ENCODE measurements around the gene MAD2L1BP. TPM values are rescaled to one million over a fixed set of nuclear protein-coding genes. Genes with fewer than 3 reads are reported as not detected.
A peak's percentile ranks its signal among the peaks of the same experiment; 100 is the strongest.

MAD2L1BP gene
- total and polyA plus RNA-seq, 2 of the 13 experiments (the other 11 are each of a cell fraction or from before 2014, with no cell fraction given), result 54.2 to 55.5 TPM

DNA sequence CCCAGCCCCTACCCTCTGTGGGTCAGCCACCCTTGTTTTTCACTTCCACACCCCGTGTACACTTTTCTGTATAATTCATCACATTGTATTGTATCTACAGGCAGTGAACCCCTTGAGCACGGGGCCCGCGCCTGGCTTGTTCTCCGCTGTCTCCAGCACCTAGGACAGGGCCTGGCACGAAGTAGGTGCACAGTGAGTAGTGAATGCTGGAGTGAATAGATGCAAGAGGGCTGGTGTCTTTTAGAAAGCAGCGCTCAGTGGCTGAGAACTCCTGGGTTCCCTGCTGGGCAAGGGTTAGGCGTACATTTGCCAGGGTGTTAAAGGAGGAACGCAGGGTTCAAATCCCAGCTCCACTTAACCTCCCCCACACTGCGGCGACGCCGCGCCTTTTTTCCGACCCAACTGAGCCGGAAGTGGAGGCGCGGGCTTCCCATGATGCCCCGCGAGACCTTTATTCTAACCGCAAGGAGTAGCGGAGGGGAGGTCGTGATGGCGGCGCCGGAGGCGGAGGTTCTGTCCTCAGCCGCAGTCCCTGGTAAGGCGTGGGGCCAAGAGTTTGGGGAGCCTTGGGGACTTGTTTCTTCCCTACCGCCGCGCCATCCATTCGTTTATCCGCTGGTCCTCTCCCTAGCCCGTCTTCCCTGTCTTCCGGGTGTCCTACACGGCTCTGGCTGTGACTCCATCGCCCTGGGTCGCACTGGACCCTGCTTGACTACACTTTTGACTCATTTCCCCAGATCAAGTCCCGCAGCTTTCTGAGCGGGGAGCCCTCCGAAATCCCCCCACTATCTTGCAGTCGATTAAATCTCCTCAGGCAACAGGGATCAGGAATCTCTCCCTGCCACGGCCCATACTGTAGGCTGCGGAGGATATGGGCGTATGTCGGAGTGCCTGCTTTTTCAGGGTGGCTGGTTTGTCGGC, at the start of gene MAD2L1BP (continued):
- TF ChIP-seq ADNP (CRISPR knock-in tag; IDR thresholded peaks at IDR 0.05) (0 out of 2 replicates have a peak, but pooled peaks have one; percentile 24), ZNF674 (CRISPR knock-in tag; IDR thresholded peaks at IDR 0.05; ENCODE audit: low read depth) (no peak), ZNF549 (CRISPR knock-in tag; IDR thresholded peaks at IDR 0.05) (no peak), ZNF143 (CRISPR knock-in tag; IDR thresholded peaks at IDR 0.05) (peak; percentile 95), HNRNPH1 (optimal IDR thresholded peaks at IDR 0.05; ENCODE audit: low read depth, low read length) (no peak), TMF1 (CRISPR knock-in tag; IDR thresholded peaks at IDR 0.05; ENCODE audit: low read depth) (peak; percentile 48; the same call in 1 of the 2 replicates), KLF11 (CRISPR knock-in tag; IDR thresholded peaks at IDR 0.05) (0 out of 2 replicates have a peak, but pooled peaks have one; percentile 72), NFIC (IDR thresholded peaks at IDR 0.05; ENCODE audit: low read length) (peak; percentile 38; the same call in 1 of the 2 replicates), DMAP1 (CRISPR knock-in tag; IDR thresholded peaks at IDR 0.05) (peak; percentile 96), MYC (CRISPR knock-in tag; IDR thresholded peaks at IDR 0.05; ENCODE audit: borderline replicate concordance) (peak; percentile 86; the same call in 1 of the 2 replicates), MATR3 (CRISPR knock-in tag; IDR thresholded peaks at IDR 0.05) (no peak), RFX5 (IDR thresholded peaks at IDR 0.05; ENCODE audit: low read depth, low read length) (no peak), ZNF788 (CRISPR knock-in tag; IDR thresholded peaks at IDR 0.05; ENCODE audit: borderline replicate concordance) (peak; percentile 95), RARG (CRISPR knock-in tag; IDR thresholded peaks at IDR 0.05; ENCODE audit: low read depth) (no peak)
- TF ChIP-seq, protein P1, sequence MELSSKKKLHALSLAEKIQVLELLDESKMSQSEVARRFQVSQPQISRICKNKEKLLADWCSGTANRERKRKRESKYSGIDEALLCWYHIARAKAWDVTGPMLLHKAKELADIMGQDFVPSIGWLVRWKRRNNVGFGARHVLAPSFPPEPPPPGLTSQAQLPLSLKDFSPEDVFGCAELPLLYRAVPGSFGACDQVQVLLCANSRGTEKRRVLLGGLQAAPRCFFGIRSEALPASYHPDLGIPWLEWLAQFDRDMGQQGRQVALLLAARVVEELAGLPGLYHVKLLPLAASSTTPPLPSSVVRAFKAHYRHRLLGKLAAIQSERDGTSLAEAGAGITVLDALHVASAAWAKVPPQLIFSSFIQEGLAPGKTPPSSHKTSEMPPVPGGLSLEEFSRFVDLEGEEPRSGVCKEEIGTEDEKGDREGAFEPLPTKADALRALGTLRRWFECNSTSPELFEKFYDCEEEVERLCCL (CRISPR knock-in tag; IDR thresholded peaks at IDR 0.05; ENCODE audit: borderline replicate concordance), result no peak
- TF ChIP-seq, protein P2, sequence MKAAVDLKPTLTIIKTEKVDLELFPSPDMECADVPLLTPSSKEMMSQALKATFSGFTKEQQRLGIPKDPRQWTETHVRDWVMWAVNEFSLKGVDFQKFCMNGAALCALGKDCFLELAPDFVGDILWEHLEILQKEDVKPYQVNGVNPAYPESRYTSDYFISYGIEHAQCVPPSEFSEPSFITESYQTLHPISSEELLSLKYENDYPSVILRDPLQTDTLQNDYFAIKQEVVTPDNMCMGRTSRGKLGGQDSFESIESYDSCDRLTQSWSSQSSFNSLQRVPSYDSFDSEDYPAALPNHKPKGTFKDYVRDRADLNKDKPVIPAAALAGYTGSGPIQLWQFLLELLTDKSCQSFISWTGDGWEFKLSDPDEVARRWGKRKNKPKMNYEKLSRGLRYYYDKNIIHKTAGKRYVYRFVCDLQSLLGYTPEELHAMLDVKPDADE (CRISPR knock-in tag; IDR thresholded peaks at IDR 0.05), result no peak
- TF ChIP-seq, protein P3, sequence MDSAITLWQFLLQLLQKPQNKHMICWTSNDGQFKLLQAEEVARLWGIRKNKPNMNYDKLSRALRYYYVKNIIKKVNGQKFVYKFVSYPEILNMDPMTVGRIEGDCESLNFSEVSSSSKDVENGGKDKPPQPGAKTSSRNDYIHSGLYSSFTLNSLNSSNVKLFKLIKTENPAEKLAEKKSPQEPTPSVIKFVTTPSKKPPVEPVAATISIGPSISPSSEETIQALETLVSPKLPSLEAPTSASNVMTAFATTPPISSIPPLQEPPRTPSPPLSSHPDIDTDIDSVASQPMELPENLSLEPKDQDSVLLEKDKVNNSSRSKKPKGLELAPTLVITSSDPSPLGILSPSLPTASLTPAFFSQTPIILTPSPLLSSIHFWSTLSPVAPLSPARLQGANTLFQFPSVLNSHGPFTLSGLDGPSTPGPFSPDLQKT (CRISPR knock-in tag; IDR thresholded peaks at IDR 0.05; ENCODE audit: borderline replicate concordance), result peak; percentile 73; the same call in 1 of the 2 replicates
- TF ChIP-seq, protein P4, sequence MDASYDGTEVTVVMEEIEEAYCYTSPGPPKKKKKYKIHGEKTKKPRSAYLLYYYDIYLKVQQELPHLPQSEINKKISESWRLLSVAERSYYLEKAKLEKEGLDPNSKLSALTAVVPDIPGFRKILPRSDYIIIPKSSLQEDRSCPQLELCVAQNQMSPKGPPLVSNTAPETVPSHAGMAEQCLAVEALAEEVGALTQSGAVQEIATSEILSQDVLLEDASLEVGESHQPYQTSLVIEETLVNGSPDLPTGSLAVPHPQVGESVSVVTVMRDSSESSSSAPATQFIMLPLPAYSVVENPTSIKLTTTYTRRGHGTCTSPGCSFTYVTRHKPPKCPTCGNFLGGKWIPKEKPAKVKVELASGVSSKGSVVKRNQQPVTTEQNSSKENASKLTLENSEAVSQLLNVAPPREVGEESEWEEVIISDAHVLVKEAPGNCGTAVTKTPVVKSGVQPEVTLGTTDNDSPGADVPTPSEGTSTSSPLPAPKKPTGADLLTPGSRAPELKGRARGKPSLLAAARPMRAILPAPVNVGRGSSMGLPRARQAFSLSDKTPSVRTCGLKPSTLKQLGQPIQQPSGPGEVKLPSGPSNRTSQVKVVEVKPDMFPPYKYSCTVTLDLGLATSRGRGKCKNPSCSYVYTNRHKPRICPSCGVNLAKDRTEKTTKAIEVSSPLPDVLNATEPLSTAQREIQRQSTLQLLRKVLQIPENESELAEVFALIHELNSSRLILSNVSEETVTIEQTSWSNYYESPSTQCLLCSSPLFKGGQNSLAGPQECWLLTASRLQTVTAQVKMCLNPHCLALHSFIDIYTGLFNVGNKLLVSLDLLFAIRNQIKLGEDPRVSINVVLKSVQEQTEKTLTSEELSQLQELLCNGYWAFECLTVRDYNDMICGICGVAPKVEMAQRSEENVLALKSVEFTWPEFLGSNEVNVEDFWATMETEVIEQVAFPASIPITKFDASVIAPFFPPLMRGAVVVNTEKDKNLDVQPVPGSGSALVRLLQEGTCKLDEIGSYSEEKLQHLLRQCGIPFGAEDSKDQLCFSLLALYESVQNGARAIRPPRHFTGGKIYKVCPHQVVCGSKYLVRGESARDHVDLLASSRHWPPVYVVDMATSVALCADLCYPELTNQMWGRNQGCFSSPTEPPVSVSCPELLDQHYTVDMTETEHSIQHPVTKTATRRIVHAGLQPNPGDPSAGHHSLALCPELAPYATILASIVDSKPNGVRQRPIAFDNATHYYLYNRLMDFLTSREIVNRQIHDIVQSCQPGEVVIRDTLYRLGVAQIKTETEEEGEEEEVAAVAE (CRISPR knock-in tag; IDR thresholded peaks at IDR 0.05; ENCODE audit: borderline replicate concordance), result no peak; the same call in 1 of the 2 replicates
- TF ChIP-seq, protein P5, sequence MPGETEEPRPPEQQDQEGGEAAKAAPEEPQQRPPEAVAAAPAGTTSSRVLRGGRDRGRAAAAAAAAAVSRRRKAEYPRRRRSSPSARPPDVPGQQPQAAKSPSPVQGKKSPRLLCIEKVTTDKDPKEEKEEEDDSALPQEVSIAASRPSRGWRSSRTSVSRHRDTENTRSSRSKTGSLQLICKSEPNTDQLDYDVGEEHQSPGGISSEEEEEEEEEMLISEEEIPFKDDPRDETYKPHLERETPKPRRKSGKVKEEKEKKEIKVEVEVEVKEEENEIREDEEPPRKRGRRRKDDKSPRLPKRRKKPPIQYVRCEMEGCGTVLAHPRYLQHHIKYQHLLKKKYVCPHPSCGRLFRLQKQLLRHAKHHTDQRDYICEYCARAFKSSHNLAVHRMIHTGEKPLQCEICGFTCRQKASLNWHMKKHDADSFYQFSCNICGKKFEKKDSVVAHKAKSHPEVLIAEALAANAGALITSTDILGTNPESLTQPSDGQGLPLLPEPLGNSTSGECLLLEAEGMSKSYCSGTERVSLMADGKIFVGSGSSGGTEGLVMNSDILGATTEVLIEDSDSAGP (CRISPR knock-in tag; IDR thresholded peaks at IDR 0.05; ENCODE audit: borderline replicate concordance), result peak; percentile 96
